Gastrocnemius medialis (tissue), 4 donors: Measurements from ENCODE around the gene AIG1.

Experiments
- POLR2A ChIP-seq, 2 donors: fragments of 450-650 bp; IDR thresholded peaks; one replicate each; pipeline ENCODE4 v1.6.1; 2017; ENCODE audit warnings: antibody characterized with exemption in 2 of 2, mild to moderate bottlenecking in 2 of 2, moderate library complexity in 2 of 2
- TF ChIP-seq, protein P1 (sequence below), 5 experiments: fragments of 450-650 bp in 3 of 5; fragments of 200-600 bp in 2 of 5; sonication (generic) in 2 of 5; IDR thresholded peaks in 4 of 5; conservative IDR thresholded peaks in 1 of 5; 1 replicate in 4 of 5; 2 replicates in 1 of 5; pipeline ENCODE4 v1.5.1; 2016 to 2019; ENCODE audit warnings: antibody characterized with exemption in 5 of 5, mild to moderate bottlenecking in 3 of 5, moderate library complexity in 3 of 5

DNA sequence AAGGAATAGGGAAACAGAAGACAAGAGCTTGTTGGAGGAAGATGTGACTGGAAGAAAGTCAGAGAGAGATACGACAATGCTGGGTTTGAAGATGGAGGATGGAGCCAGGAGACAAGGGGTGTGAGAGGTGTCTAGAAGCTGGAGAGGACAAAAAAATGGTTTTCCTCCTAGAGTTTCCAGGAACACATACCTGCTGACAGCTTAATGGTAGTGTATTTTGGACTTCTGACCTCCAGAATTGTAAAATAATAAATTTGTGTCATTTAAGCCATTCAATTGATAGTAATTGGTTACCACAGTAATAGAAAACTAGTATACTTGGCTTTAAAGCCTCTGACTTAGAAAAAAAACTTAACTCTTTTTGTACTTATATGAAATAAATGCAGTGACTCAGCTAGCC is 3.6 kb downstream of the AIG1 start:
- TF ChIP-seq, protein P1, sequence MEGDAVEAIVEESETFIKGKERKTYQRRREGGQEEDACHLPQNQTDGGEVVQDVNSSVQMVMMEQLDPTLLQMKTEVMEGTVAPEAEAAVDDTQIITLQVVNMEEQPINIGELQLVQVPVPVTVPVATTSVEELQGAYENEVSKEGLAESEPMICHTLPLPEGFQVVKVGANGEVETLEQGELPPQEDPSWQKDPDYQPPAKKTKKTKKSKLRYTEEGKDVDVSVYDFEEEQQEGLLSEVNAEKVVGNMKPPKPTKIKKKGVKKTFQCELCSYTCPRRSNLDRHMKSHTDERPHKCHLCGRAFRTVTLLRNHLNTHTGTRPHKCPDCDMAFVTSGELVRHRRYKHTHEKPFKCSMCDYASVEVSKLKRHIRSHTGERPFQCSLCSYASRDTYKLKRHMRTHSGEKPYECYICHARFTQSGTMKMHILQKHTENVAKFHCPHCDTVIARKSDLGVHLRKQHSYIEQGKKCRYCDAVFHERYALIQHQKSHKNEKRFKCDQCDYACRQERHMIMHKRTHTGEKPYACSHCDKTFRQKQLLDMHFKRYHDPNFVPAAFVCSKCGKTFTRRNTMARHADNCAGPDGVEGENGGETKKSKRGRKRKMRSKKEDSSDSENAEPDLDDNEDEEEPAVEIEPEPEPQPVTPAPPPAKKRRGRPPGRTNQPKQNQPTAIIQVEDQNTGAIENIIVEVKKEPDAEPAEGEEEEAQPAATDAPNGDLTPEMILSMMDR (IDR thresholded peaks at IDR 0.05 in 4 of 5, conservative IDR thresholded peaks at IDR 0.05 in 1 of 5) = no peak
- TF ChIP-seq POLR2A (IDR thresholded peaks at IDR 0.05) = no peak
